KG1 (cell line): Measurements from ENCODE around the gene ID2.

Experiments
- DNase-seq: peaks from one replicate; lab custom pipeline; 2025; lab: John Stamatoyannopoulos, UW

The ID2 gene

GRCh38 chr2:8648441-8649213 lies 33.2 kb upstream of the ID2 start:
- no peak for DNase-seq

DNA sequence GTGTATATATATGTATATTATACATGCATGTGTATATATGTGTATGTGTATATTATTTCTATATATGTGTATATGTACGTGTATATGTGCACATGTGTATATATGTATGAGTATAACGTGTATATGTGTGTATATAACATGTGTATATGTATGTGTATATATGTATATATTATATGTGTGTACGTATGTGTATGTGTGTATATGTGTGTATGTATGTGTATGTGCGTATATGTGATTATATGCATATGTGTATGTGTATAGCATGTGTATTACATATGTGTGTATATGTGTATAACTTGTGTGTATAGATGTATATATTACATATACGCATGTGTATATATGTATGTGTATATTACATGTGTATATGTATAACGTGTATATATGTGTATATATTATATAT lies 32.1 kb upstream of the ID2 start:
- DNase-seq = no peak

DNA sequence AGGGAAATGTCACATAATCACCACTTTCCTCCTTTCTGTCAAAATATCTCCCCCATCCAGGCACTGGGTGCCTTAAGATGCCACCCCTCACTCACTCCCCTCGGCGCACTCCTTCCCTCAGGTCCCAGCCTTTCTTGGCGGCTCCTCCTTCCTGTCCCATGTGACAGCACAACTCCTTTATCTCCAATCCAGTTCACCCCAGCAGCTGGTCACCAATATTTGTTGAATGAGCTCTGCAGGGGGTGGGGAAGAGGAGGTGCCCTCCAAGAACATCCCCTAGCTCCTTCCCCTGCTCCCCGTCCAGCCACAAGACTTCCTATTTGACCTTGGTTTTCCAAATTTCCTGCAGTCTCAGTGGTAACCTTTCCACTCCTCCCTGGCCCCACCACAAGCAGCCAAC lies 31.6 kb upstream of the ID2 start:
- no peak for DNase-seq

- no peak for DNase-seq
These were observed 29.0 kb upstream of the ID2 start for GRCh38 chr2:8652774-8653426.

GRCh38 chr2:8653485-8653884 lies 28.4 kb upstream of the ID2 start:
- DNase-seq = no peak

GRCh38 chr2:8654041-8654440 lies 27.8 kb upstream of the ID2 start:
- no peak for DNase-seq

DNA sequence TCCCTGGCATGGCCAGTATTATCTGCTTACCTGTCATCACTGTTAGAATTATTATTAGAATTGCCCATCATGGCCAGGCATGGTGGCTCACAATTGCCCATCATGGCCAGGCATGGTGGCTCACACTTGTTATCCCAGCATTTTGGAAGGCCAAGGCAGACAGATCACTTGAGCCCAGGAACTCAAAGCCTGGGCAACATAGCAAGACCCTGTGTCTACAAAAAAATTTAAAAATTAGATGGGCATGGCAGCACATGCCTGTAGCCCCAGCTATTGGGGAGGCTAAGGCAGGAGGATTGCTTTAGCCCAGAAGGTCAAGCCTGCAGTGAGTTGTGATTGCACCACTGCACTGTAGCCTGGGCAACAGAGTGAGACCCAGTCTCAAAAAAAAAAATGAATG lies 27.4 kb upstream of the ID2 start:
- DNase-seq = no peak

DNA sequence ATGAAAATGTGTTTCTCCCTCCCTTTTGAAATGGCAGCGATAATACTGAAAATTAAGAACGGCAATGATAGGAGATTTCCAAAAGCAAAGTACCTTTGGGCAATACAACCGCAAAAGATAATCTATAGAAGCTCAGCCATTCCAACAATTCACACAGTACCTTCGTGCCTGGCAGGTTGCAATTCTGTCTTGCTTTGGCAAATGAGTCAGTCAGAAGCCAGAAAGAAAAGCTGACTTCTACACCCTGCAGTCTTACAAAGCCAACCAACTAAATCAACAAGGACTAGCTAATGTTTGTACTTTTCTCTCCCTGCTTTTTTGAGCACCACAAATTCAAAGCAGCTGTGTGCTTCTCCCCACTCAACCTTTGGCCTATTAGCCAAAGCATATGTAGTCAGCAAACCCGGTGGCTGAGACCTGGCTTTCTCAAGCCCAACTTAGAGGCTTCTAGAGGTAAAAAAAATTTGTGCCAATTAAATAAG lies 25.7 kb upstream of the ID2 start:
- DNase-seq = no peak

DNA sequence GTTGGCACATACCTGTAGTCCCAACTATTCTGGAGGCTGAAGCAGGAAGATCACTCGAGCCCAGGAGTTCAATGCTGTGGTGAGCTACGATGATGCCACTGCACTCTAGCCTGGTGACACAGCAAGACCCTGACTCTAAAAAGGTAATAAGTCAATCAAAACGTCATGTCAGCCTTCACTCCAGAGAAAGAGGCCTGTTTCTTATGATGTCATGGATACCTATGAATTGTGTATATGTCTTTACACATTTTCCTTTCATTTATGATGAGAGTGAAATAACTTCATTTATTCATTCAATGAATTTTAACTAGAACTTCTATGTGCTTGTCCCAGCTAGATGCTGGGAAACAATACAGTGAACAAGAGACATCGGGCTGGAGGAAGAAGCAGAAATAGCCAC lies 25.0 kb upstream of the ID2 start:
- no peak for DNase-seq

- no peak for DNase-seq
These were observed 24.3 kb upstream of the ID2 start for GRCh38 chr2:8657423-8658062.

DNA sequence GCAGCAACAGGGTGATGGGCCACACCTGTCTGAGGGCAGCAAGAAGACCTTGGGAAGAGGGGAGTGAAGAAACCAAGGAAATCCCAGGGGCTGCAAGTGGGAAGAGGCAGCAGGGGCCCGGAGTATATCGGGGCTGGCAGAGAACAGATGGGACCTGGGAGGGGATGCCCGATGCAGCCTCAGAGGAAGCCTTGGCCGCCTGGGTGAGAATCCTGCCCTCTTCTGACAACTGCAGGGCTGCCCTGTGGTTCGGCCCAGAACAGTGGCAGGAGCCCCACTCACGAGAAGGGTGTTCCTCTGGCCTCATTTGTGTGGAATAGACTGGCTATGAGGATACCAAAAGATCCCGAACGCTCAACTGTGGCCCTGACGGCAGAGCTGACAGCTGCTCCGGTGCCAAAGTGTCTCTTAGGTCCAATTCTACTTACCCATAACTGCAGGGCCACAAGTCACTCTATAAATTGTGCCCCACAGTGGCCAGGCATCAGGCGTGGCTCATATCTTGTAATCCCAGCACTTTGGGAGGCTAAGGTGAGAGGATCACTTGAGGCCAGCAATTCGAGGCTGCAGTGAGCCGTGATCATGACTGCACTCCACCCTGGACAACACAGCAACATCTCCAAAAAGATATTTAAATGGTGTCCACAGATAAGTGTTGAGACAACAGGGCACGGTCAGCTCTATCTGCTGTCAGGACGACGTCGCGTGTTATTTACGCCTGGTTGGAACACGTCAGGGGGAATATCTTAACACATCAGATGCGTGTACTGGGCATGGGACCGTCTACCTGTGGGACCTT lies 23.6 kb upstream of the ID2 start:
- no peak for DNase-seq

- DNase-seq = no peak
These were observed 22.6 kb upstream of the ID2 start for GRCh38 chr2:8659092-8659734.

GRCh38 chr2:8659735-8660492 lies 21.9 kb upstream of the ID2 start:
- DNase-seq = no peak

GRCh38 chr2:8661235-8661634 lies 20.6 kb upstream of the ID2 start:
- no peak for DNase-seq

DNA sequence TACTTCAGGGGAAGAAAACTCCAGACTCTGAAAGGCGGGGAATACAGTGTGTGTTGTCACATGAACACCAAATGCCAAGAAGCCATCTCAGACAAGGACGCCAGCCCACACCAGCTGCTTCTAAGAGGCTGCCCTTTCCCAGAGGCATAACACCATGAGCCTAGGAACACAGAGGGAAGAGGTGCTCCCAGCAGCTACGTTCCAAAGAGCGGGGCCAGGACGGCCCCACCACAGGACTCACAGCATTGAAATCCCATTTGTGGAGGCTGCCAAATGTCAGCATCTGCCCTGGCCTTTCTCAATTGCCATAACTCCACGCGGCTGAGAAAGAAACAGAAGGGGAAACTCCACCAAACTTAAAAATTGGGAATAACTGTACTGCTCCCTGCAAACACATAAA lies 20.1 kb upstream of the ID2 start:
- DNase-seq = no peak

- no peak for DNase-seq
These were observed 19.5 kb upstream of the ID2 start for GRCh38 chr2:8662239-8662879.

- no peak for DNase-seq
These were observed 17.9 kb upstream of the ID2 start for GRCh38 chr2:8663997-8664396.

DNA sequence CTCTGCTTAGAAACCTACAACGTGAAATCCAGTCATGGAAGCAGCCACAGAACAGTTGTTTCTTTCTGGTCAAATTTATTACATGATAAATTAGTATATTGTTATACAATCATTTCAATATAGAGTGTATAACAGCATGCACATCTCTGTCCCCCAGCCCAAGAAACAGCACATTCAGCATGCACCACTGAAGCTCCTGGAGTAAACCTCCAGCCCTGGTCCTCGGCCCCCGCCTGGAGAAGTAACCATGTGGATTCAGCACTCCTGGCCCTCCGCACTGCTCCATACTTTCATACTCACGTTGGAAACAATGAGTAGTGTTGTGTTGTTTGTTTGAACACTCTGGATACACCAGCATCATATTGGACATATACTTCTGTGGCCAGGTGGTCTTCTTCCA lies 15.3 kb upstream of the ID2 start:
- no peak for DNase-seq

GRCh38 chr2:8667896-8668512 lies 13.9 kb upstream of the ID2 start:
- no peak for DNase-seq

GRCh38 chr2:8669157-8669817 lies 12.6 kb upstream of the ID2 start:
- no peak for DNase-seq
